HEK293 (cell line): ENCODE measurements around the gene QPCTL.

Experiments
- CTCF ChIA-PET: fragments of 350-600 bp; formaldehyde crosslinking; extraction: SDS; loops from one replicate; lab custom pipeline; 2021; ENCODE audit warnings: antibody characterized with exemption; lab: Yijun Ruan, JAX
- POLR2A ChIA-PET: fragments of 300-600 bp; formaldehyde crosslinking; extraction: SDS; loops from one replicate; lab custom pipeline; 2020; ENCODE audit warnings: antibody characterized with exemption, inconsistent platforms; lab: Yijun Ruan, JAX
- H3K27ac ChIP-seq: fragments of 200-500 bp; sonication (Bioruptor generic); 2 replicates; pipeline ENCODE4 v1.5.1; 2014; ENCODE audit warnings: low read depth, low read length, control low read depth, inconsistent platforms; ENCODE audit errors: extremely low read depth
- H3K36me3 ChIP-seq, 2 experiments: fragments of 200-500 bp in 1 of 2; sonication (Bioruptor generic) in 1 of 2; 1 replicate in 1 of 2; 2 replicates in 1 of 2; pipeline ENCODE4 v1.5.1; 2014 to 2017; ENCODE audit warnings: inconsistent platforms in 2 of 2, low read length in 2 of 2; ENCODE audit not compliant: control insufficient read depth in 2 of 2, insufficient read depth in 1 of 2
- H3K4me1 ChIP-seq: fragments of 200-500 bp; sonication (Bioruptor generic); 2 replicates; pipeline ENCODE4 v1.5.1; 2014; ENCODE audit warnings: mild to moderate bottlenecking, low read length, inconsistent platforms; ENCODE audit not compliant: control insufficient read depth, insufficient read depth
- H3K4me3 ChIP-seq: 2 replicates; pipeline ENCODE4 v1.5.1; 2011; ENCODE audit warnings: low read depth, mild to moderate bottlenecking, control low read depth, low read length, moderate library complexity
- H3K9me3 ChIP-seq: fragments of 200-500 bp; sonication (Bioruptor generic); 2 replicates; pipeline ENCODE4 v1.5.1; 2014; ENCODE audit warnings: low read depth, low read length, inconsistent platforms; ENCODE audit not compliant: control insufficient read depth, insufficient read depth
- EGR2 ChIP-seq: fragments of 450-650 bp; formaldehyde crosslinking; IDR thresholded peaks from 2 replicates; pipeline ENCODE4 v1.5.1; 2016; ENCODE audit warnings: low read depth, missing biosample characterization, missing genetic modification characterization
- GFI1B ChIP-seq: fragments of 450-650 bp; formaldehyde crosslinking; IDR thresholded peaks from 2 replicates; pipeline ENCODE4 v1.5.1; 2016; ENCODE audit warnings: missing biosample characterization, missing genetic modification characterization
- REPIN1 ChIP-seq: fragments of 450-650 bp; formaldehyde crosslinking; IDR thresholded peaks from 2 replicates; pipeline ENCODE4 v1.5.1; 2017; ENCODE audit warnings: missing biosample characterization, missing genetic modification characterization, low read depth
- SCRT1 ChIP-seq: fragments of 450-650 bp; formaldehyde crosslinking; IDR thresholded peaks from 2 replicates; pipeline ENCODE4 v1.5.1; 2016; ENCODE audit warnings: missing biosample characterization, missing genetic modification characterization, borderline replicate concordance
- SCRT2 ChIP-seq: fragments of 450-650 bp; formaldehyde crosslinking; IDR thresholded peaks from 2 replicates; pipeline ENCODE4 v1.5.1; 2016; ENCODE audit warnings: missing biosample characterization, missing genetic modification characterization
- ZFHX2 ChIP-seq: fragments of 450-650 bp; formaldehyde crosslinking; conservative IDR thresholded peaks from 2 replicates; pipeline ENCODE4 v1.5.1; 2016; ENCODE audit warnings: missing biosample characterization, missing genetic modification characterization
- ZFP41 ChIP-seq: fragments of 450-650 bp; formaldehyde crosslinking; IDR thresholded peaks from 2 replicates; pipeline ENCODE4 v1.5.1; 2016; ENCODE audit warnings: missing biosample characterization, missing genetic modification characterization, borderline replicate concordance
- ZNF157 ChIP-seq: fragments of 450-650 bp; formaldehyde crosslinking; IDR thresholded peaks from 2 replicates; pipeline ENCODE4 v1.5.1; 2016; ENCODE audit warnings: missing biosample characterization, missing genetic modification characterization
- ZNF16 ChIP-seq: fragments of 450-650 bp; formaldehyde crosslinking; IDR thresholded peaks from 2 replicates; pipeline ENCODE4 v1.5.1; 2016; ENCODE audit warnings: low read depth, missing biosample characterization, missing genetic modification characterization
- ZNF174 ChIP-seq: fragments of 450-650 bp; formaldehyde crosslinking; IDR thresholded peaks from 2 replicates; pipeline ENCODE4 v1.5.0; 2017; ENCODE audit warnings: missing biosample characterization, mild to moderate bottlenecking, missing genetic modification characterization
- ZNF211 ChIP-seq: fragments of 450-650 bp; formaldehyde crosslinking; IDR thresholded peaks from 2 replicates; pipeline ENCODE4 v1.5.1; 2016; ENCODE audit warnings: low read depth, missing biosample characterization, missing genetic modification characterization
- ZNF530 ChIP-seq: fragments of 450-650 bp; formaldehyde crosslinking; IDR thresholded peaks from 2 replicates; pipeline ENCODE4 v1.5.1; 2016; ENCODE audit warnings: low read depth, missing biosample characterization, missing genetic modification characterization
- ZNF558 ChIP-seq: fragments of 450-650 bp; formaldehyde crosslinking; IDR thresholded peaks from 2 replicates; pipeline ENCODE4 v1.5.1; 2016; ENCODE audit warnings: missing biosample characterization, missing genetic modification characterization
- ZNF621 ChIP-seq: fragments of 450-650 bp; formaldehyde crosslinking; IDR thresholded peaks from 2 replicates; pipeline ENCODE4 v1.5.1; 2017; ENCODE audit warnings: missing biosample characterization, missing genetic modification characterization
- ZNF624 ChIP-seq: fragments of 450-650 bp; formaldehyde crosslinking; IDR thresholded peaks from 2 replicates; pipeline ENCODE4 v1.5.1; 2017; ENCODE audit warnings: missing biosample characterization, missing genetic modification characterization
- ZNF843 ChIP-seq: fragments of 450-650 bp; formaldehyde crosslinking; IDR thresholded peaks from 2 replicates; pipeline ENCODE4 v1.5.1; 2016; ENCODE audit warnings: missing biosample characterization, missing genetic modification characterization
- ZSCAN23 ChIP-seq: fragments of 450-650 bp; formaldehyde crosslinking; IDR thresholded peaks from 2 replicates; pipeline ENCODE4 v1.5.1; 2016; ENCODE audit warnings: missing biosample characterization, missing genetic modification characterization
- TF ChIP-seq, protein P1 (sequence below): IDR thresholded peaks from 2 replicates; pipeline ENCODE4 v1.6.1; 2011; ENCODE audit warnings: mild to moderate bottlenecking, low read depth, low read length, borderline replicate concordance
- TF ChIP-seq, protein P2 (sequence below): fragments of 450-650 bp; IDR thresholded peaks from 2 replicates; pipeline ENCODE4 v1.5.1; 2018; ENCODE audit warnings: missing biosample characterization, missing genetic modification characterization
- TF ChIP-seq, protein P3 (sequence below): fragments of 450-650 bp; formaldehyde crosslinking; IDR thresholded peaks from 2 replicates; pipeline ENCODE4 v1.5.1; 2016; ENCODE audit warnings: missing biosample characterization, missing genetic modification characterization
- TF ChIP-seq, protein P4 (sequence below): fragments of 450-650 bp; formaldehyde crosslinking; IDR thresholded peaks from 2 replicates; pipeline ENCODE4 v1.5.1; 2016; ENCODE audit warnings: missing biosample characterization, missing genetic modification characterization

QPCTL gene

DNA sequence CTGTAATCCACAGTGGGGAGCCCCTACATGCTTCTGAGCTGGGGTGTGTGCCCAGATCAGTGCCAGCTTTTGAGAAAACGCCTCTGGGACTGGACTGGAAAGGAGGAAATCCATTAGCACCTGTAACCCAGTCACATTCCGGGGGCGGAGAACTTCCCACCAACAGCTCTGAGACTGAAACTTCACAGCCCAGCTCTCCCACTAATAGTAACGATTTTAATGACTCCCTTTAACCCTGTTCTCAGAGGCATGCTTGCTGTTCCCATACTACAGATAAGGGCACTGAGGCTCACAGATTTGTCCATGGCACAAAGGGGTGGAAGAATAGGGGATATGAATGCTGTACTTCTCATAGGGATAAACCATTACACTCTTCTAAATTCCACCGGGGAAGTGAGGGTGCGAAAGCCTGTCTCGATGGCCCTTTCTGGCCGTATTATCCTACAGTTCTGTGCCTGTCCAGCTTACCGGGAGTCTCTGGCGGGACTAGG, 37.4 kb downstream of the QPCTL start:
- peak overlapping the region; percentile 66 for H3K4me3 ChIP-seq
- peak overlapping the region; percentile 44; the same call in 1 of the 2 replicates for H3K27ac ChIP-seq
- H3K9me3 ChIP-seq, result no peaks in the 10 kb centered on the region
- TF ChIP-seq ZNF211 (tag by site-specific recombination) (no peak), SCRT1 (tag by site-specific recombination) (peak; percentile 76; the same call in 1 of the 2 replicates), SCRT2 (peak; percentile 89), ZNF530 (tag by site-specific recombination) (no peak), EGR2 (tag by site-specific recombination) (peak; percentile 56; the same call in 1 of the 2 replicates), ZFP41 (no peak), ZFHX2 (tag by site-specific recombination) (peak; percentile 80)
- TF ChIP-seq, protein P1, sequence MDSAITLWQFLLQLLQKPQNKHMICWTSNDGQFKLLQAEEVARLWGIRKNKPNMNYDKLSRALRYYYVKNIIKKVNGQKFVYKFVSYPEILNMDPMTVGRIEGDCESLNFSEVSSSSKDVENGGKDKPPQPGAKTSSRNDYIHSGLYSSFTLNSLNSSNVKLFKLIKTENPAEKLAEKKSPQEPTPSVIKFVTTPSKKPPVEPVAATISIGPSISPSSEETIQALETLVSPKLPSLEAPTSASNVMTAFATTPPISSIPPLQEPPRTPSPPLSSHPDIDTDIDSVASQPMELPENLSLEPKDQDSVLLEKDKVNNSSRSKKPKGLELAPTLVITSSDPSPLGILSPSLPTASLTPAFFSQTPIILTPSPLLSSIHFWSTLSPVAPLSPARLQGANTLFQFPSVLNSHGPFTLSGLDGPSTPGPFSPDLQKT, result no peak
- TF ChIP-seq, protein P2, sequence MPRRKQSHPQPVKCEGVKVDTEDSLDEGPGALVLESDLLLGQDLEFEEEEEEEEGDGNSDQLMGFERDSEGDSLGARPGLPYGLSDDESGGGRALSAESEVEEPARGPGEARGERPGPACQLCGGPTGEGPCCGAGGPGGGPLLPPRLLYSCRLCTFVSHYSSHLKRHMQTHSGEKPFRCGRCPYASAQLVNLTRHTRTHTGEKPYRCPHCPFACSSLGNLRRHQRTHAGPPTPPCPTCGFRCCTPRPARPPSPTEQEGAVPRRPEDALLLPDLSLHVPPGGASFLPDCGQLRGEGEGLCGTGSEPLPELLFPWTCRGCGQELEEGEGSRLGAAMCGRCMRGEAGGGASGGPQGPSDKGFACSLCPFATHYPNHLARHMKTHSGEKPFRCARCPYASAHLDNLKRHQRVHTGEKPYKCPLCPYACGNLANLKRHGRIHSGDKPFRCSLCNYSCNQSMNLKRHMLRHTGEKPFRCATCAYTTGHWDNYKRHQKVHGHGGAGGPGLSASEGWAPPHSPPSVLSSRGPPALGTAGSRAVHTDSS, result no peak
- TF ChIP-seq, protein P3, sequence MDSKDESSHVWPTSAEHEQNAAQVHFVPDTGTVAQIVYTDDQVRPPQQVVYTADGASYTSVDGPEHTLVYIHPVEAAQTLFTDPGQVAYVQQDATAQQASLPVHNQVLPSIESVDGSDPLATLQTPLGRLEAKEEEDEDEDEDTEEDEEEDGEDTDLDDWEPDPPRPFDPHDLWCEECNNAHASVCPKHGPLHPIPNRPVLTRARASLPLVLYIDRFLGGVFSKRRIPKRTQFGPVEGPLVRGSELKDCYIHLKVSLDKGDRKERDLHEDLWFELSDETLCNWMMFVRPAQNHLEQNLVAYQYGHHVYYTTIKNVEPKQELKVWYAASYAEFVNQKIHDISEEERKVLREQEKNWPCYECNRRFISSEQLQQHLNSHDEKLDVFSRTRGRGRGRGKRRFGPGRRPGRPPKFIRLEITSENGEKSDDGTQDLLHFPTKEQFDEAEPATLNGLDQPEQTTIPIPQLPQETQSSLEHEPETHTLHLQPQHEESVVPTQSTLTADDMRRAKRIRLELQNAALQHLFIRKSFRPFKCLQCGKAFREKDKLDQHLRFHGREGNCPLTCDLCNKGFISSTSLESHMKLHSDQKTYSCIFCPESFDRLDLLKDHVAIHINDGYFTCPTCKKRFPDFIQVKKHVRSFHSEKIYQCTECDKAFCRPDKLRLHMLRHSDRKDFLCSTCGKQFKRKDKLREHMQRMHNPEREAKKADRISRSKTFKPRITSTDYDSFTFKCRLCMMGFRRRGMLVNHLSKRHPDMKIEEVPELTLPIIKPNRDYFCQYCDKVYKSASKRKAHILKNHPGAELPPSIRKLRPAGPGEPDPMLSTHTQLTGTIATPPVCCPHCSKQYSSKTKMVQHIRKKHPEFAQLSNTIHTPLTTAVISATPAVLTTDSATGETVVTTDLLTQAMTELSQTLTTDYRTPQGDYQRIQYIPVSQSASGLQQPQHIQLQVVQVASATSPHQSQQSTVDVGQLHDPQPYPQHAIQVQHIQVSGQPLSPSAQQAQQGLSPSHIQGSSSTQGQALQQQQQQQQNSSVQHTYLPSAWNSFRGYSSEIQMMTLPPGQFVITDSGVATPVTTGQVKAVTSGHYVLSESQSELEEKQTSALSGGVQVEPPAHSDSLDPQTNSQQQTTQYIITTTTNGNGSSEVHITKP (tag by site-specific recombination), result peak; percentile 89
- CTCF ChIA-PET, result interaction anchor here (0.5 to 1.9 kb wide), 7 partner anchors 28 to 237 kb away, joined by 3 to 7 read pairs (median 4); partner anchors contain the start of genes QPCTL and SIX5
- H3K4me1 ChIP-seq, result peaks cover 5% of the 10 kb centered on the region; the same call in 1 of the 2 replicates
- POLR2A ChIA-PET, result interaction anchor here (0.5 to 3.2 kb wide), 7 partner anchors 8 to 46 kb away, joined by 3 to 64 read pairs (median 5); partner anchors contain the start of genes QPCTL, SIX5 and SNRPD2
- H3K36me3 ChIP-seq, result peaks cover 0 to 6% of the 10 kb centered on the region in 2 experiments; a peak in 1 of 3 replicates

DNA sequence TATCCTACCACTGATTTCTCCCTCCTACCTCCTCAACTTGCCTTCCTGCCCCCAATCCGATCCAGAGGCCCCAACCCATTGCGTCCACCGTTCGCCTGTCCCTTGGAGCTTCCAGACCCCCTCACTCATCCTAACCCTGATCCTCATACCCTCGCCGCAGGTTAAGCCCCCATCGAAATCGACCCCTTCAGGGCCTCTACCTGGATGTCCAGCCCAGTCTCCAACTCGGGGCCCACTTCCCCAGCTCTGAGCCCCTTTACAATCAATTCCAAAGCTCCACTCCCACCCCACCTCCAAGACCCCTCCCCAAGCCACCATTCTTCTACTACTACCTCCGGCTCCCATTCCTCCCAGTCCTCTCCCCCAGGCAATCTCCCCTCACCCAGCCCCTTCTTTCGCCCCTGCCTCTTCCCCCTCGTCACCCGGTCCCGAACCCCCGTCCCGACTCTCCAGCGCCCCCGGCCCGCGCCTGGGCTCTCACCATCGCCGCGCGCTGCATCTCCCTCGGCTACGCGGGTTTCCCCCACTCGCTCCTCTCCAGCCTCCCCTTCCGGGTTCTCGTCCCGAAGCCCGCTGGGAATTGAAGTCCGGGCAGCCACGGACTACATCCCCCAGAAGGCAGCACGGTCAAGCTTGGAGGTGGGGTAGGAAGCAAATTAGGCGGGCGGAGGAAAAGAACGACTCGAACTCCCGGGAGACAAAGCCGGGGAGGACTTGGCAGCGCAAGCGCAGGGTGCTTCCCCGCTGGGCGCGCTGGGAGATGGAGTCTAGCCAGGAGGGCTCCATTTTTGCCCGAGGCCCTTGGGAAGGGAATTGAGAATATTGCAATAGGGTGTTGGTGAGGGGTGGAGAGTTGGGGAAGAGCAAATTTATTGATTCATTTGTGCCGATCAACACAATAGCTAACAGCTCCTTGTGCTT, 38.2 kb downstream of the QPCTL start, which contains the start of gene FBXO46:
FBXO46 (minus strand) TSS at position 529 of the 921 bp plus-strand sequence. CDS start 17,401 bp downstream, outside the sequence.
- peaks cover 0 to 3% of the 10 kb centered on the region in 2 experiments; a peak in 1 of 3 replicates for H3K36me3 ChIP-seq
- peak within 1 kb of the TSS; percentile 66 for H3K4me3 ChIP-seq
- ChIA-PET CTCF (interaction anchor here (0.6 to 1.9 kb wide), 9 partner anchors 27 to 328 kb away, joined by 3 to 7 read pairs (median 4); partner anchors contain the start of genes QPCTL and SIX5), POLR2A (interaction anchor here (0.5 to 3.2 kb wide), 23 partner anchors 8 to 1426 kb away, joined by 3 to 64 read pairs (median 3); partner anchors contain the start of genes MYPOP, QPCTL, SIX5 and SNRPD2)
- peak within 1 kb of the TSS; percentile 44; the same call in 1 of the 2 replicates for H3K27ac ChIP-seq
- H3K4me1 ChIP-seq, result peaks cover 5% of the 10 kb centered on the region; the same call in 1 of the 2 replicates
- H3K9me3 ChIP-seq, result no peaks in the 10 kb centered on the region
- TF ChIP-seq ZNF558 (tag by site-specific recombination), result no peak
- no peak for TF ChIP-seq ZFHX2 (tag by site-specific recombination)
- no peak for TF ChIP-seq ZNF624 (tag by site-specific recombination)
- TF ChIP-seq, protein P1, result no peak
- TF ChIP-seq ZNF174, result no peak
- TF ChIP-seq, protein P4, sequence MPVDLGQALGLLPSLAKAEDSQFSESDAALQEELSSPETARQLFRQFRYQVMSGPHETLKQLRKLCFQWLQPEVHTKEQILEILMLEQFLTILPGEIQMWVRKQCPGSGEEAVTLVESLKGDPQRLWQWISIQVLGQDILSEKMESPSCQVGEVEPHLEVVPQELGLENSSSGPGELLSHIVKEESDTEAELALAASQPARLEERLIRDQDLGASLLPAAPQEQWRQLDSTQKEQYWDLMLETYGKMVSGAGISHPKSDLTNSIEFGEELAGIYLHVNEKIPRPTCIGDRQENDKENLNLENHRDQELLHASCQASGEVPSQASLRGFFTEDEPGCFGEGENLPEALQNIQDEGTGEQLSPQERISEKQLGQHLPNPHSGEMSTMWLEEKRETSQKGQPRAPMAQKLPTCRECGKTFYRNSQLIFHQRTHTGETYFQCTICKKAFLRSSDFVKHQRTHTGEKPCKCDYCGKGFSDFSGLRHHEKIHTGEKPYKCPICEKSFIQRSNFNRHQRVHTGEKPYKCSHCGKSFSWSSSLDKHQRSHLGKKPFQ (tag by site-specific recombination), result no peak
- TF ChIP-seq GFI1B, result no peak
- no peak; the same call in 1 of the 2 replicates for TF ChIP-seq ZNF843 (tag by site-specific recombination)
- no peak for TF ChIP-seq ZNF621 (tag by site-specific recombination)
- TF ChIP-seq ZNF157 (tag by site-specific recombination), result 0 out of 2 replicates have a peak, but pooled peaks have one; percentile 37
- TF ChIP-seq ZNF16 (tag by site-specific recombination), result no peak
- no peak for TF ChIP-seq REPIN1 (tag by site-specific recombination)
- TF ChIP-seq ZSCAN23 (tag by site-specific recombination), result no peak
